Retinal pigment epithelial cell (primary cell): ENCODE results near the gene CD96.
"Not testable (repeated sequence)": the region's sequence is repeated elsewhere in the genome, so short reads cannot be mapped to it uniquely, and the experiment has no call there.

Experiments used
- DNase-seq: peaks from one replicate; pipeline ENCODE4 v3.0.0-alpha.2; 2010; ENCODE audit warnings: low read depth
- H3K4me3 ChIP-seq: 2 replicates; pipeline ENCODE4 v1.5.1; 2011; ENCODE audit warnings: mild to moderate bottlenecking, low read length, control low read depth, moderate library complexity
- TF ChIP-seq, protein P1 (sequence below): conservative IDR thresholded peaks from 2 replicates; pipeline ENCODE4 v1.5.1; 2011; ENCODE audit warnings: low read depth, low read length, control low read depth, inconsistent platforms

The CD96 gene

GRCh38 chr3:111668888-111669488 is 127.0 kb downstream of the CD96 start:
- no peak overlapping the region for H3K4me3 ChIP-seq
- DNase-seq, result no peak
- TF ChIP-seq, protein P1, sequence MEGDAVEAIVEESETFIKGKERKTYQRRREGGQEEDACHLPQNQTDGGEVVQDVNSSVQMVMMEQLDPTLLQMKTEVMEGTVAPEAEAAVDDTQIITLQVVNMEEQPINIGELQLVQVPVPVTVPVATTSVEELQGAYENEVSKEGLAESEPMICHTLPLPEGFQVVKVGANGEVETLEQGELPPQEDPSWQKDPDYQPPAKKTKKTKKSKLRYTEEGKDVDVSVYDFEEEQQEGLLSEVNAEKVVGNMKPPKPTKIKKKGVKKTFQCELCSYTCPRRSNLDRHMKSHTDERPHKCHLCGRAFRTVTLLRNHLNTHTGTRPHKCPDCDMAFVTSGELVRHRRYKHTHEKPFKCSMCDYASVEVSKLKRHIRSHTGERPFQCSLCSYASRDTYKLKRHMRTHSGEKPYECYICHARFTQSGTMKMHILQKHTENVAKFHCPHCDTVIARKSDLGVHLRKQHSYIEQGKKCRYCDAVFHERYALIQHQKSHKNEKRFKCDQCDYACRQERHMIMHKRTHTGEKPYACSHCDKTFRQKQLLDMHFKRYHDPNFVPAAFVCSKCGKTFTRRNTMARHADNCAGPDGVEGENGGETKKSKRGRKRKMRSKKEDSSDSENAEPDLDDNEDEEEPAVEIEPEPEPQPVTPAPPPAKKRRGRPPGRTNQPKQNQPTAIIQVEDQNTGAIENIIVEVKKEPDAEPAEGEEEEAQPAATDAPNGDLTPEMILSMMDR, result peak; percentile 71

GRCh38 chr3:111669926-111670630 is 128.1 kb downstream of the CD96 start:
- H3K4me3 ChIP-seq, result no peak overlapping the region
- DNase-seq, result no peak
- TF ChIP-seq, protein P1, result no peak

DNA sequence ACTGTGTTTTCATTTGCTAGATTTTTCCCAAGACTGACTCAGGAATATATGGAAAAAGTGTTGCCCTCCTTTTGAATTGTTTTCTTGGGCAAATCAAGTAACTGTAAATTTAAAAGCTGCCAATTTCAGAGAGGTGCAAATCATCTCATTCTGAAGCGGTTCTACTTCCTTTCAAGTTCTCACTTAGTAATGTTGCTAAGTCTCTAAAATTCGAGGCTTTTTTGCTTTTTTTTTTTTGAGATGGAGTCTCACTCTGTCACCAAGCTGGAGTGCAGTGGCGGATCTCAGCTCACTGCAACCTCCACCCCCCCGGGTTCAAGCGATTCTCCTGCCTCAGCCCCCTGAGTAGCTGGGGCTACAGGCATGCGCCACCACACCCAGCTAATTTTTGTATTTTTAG is 130.5 kb downstream of the CD96 start:
- H3K4me3 ChIP-seq, DNase-seq: not testable (repeated sequence)

DNA sequence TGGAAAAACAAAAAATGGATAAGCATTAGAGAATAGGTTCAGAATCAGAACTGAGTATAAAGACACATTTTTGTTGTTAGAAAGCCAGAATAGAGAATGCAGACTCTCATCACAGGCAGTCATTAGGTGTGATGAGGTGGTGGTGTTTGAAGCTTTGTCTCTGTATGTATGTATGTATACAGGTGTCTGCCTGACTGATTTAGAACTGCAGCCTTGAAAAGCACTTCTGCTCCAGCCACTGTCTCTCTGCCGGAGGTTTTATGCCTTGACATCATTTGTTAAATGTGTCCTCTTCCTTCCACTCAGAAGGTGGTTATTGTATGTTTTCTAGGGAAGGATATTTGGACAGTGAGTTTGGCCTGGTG is 133.8 kb downstream of the CD96 start:
- no peak for DNase-seq
- TF ChIP-seq, protein P1, result no peak
- H3K4me3 ChIP-seq, result peak overlapping the region; percentile 80

DNA sequence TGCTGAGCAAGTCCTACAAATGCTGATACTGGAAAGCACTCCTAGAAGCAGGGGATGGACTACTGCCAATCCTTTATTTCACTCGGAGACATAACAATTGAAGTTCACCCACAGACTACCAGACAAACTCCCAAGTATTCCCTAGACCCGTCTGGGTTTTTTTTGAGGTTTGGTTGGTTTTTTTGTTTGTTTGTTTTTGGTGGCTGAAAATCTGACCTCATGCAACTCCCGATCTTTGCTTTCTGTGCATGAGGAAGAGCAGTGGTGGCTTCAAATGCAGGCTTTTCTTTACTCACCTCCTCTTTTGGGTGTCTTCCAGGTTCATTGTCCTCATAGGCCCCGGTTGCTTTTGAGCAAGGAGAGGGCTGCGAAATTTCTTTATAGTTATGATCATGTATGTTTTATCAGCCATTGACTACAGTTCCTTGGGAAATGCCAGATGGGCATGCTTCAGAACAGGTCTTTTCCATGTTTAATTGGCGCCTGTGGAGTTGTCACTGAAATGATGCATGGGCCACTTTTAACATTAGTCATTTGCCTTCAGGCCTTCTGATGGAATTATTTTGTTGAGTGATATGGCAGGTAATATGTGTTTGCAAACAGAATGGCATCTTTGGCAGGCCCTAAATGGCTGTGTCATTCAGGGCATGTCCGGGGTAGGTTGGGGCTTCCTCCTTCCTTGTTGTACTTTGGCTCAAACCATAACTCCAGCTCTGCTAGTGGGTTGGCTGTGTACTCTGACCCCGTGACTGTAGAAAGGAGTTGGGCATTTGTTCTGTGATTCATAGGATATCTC is 134.4 kb downstream of the CD96 start:
- TF ChIP-seq, protein P1, result no peak
- peak overlapping the region; percentile 80 for H3K4me3 ChIP-seq
- DNase-seq, result no peak

DNA sequence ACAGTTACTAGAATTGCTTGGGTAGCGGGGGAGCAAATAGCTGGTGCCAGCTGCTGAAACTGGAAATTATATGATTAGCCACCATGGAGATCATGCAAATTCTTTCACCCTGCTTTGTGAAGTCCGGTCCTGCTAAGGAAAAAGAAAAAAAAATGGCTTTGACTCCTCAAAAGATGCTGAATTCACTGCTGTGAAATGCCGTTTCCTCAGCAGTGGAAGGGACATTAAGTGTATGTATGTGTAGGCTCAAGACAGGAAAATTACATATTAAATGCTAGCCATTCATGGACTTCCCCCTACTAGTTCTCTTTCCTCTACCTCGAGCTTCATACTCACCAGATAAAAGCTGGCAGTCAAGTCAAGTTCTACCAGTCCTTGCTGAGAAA is 135.0 kb downstream of the CD96 start:
- DNase-seq, result no peak
- TF ChIP-seq, protein P1, result no peak
- no peak overlapping the region for H3K4me3 ChIP-seq

DNA sequence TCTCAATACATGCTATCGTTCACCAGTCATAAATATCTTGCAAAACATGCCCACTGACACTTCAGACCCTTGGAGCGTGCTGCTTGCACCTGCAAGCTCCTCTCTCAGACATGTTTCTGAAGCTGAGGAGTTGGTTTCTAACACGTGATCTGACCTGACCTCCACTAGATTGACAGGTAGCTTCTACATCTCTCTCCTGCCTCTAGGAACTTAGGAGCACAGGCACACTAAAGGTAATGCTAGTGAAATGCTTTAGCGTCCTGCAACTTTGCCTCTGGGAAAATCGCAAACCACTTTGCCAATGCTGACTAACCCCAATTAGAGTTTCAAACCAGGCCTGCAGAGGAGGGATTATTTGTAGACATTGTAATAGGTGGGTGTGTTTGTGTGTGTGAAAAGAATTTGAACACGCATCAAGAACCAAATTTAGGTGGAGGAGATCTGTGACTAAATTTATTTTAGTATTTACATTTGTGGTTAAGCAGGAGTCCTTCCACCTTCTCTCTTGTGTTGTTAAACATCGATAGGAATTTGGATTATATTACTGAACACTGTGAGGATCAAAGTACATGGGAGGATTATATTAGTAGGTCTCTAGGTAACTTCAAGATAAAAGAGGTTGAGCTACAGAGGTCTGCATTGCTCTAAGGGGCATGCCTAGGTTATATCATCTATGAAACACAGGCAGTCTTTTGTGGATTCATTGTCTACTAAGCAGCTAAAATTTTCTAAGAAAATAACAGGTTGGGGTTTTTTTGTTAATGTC is 139.8 kb downstream of the CD96 start:
- no peak overlapping the region for H3K4me3 ChIP-seq
- TF ChIP-seq, protein P1, result no peak
- DNase-seq, result no peak
